ENCODE measurements around the gene CACNA1B.

Gene CACNA1B

DNA sequence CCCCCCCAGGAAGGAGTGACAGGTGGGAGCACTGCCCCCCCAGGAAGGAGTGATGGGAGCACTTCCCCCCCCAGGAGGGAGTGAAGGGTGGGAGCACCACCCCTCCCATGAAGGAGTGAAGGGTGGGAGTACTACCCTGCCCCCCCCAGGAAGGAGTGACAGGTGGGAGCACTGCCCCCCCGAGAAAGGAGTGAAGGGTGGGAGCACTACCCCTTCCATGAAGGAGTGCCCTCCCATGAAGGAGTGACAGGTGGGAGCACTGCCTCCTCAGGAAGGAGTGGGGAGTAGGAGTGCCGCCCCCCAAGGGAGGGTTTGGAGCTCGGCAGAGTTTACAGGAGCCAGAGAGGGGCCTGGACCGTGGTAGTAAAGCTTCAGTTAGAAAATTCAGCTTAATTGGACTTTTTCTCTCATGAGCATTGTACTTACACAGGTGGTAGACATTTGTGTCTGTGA, 100.7 kb downstream of the CACNA1B start:
- Histone ChIP-seq H3K4me3 (ENCODE audit: low read length) (no peak overlapping the region), H3K79me2 (ENCODE audit: low read length) (no peaks in the 10 kb centered on the region), H3K4me1 (ENCODE audit: low read length) (no peaks in the 10 kb centered on the region), H3K36me3 (replicated peaks; ENCODE audit: insufficient read depth, low read length) (no peaks in the 10 kb centered on the region), H3K9me3 (replicated peaks; ENCODE audit: insufficient read depth, low read length) (no peaks in the 10 kb centered on the region), H3K27ac (ENCODE audit: low read length) (no peak overlapping the region), H3K9ac (ENCODE audit: low read length) (no peak overlapping the region), H2AFZ (ENCODE audit: low read length) (no peak overlapping the region), H4K20me1 (ENCODE audit: insufficient read depth, low read length) (no peaks in the 10 kb centered on the region), H3K9me2 (replicated peaks; ENCODE audit: insufficient read depth, low read length) (no peaks in the 10 kb centered on the region), H3K27me3 (replicated peaks; ENCODE audit: insufficient read depth, low read length) (peaks cover 48% of the 10 kb centered on the region), H3F3A (ENCODE audit: insufficient read depth, low read length) (no peaks in the 10 kb centered on the region), H3K4me2 (ENCODE audit: low read depth, low read length) (no peak overlapping the region)
- TF ChIP-seq EZH2phosphoT487 (IDR thresholded peaks at IDR 0.05; ENCODE audit: low read length) (no peak), EZH2 (optimal IDR thresholded peaks at IDR 0.05; ENCODE audit: low read depth, low read length) (no peak)
- TF ChIP-seq, protein P1, sequence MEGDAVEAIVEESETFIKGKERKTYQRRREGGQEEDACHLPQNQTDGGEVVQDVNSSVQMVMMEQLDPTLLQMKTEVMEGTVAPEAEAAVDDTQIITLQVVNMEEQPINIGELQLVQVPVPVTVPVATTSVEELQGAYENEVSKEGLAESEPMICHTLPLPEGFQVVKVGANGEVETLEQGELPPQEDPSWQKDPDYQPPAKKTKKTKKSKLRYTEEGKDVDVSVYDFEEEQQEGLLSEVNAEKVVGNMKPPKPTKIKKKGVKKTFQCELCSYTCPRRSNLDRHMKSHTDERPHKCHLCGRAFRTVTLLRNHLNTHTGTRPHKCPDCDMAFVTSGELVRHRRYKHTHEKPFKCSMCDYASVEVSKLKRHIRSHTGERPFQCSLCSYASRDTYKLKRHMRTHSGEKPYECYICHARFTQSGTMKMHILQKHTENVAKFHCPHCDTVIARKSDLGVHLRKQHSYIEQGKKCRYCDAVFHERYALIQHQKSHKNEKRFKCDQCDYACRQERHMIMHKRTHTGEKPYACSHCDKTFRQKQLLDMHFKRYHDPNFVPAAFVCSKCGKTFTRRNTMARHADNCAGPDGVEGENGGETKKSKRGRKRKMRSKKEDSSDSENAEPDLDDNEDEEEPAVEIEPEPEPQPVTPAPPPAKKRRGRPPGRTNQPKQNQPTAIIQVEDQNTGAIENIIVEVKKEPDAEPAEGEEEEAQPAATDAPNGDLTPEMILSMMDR (IDR thresholded peaks at IDR 0.05; ENCODE audit: low read length), result no peak
- DNase-seq, result no peak

DNA sequence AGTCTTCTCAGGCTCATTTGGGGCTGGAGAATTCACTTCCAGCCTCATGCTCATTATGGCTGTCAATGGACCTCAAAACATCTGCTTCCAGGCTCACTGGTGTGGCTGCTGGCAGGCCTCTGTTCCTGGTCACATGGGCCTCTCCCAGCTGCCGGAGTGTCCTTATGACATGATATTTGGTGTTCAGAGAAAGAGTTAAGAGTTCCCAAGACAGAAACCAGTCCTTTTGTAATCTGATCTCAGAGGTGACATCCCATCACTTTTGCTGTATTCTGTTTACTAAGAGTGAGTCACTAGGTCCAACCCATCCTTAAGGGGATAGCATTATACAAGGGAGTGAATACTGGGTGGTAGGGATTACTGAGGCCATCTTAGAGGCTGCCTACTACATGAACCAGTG, 104.6 kb downstream of the CACNA1B start:
- H3K4me2 ChIP-seq (ENCODE audit: low read depth, low read length), result no peak overlapping the region
- no peak overlapping the region for H3K9ac ChIP-seq (ENCODE audit: low read length)
- no peak for DNase-seq
- H3K27ac ChIP-seq (ENCODE audit: low read length), result no peak overlapping the region
- no peaks in the 10 kb centered on the region for H3K36me3 ChIP-seq (replicated peaks; ENCODE audit: insufficient read depth, low read length)
- H3K79me2 ChIP-seq (ENCODE audit: low read length), result no peaks in the 10 kb centered on the region
- no peaks in the 10 kb centered on the region for H3K9me3 ChIP-seq (replicated peaks; ENCODE audit: insufficient read depth, low read length)
- no peaks in the 10 kb centered on the region for H3K9me2 ChIP-seq (replicated peaks; ENCODE audit: insufficient read depth, low read length)
- TF ChIP-seq EZH2phosphoT487 (IDR thresholded peaks at IDR 0.05; ENCODE audit: low read length), result no peak
- no peak for TF ChIP-seq EZH2 (optimal IDR thresholded peaks at IDR 0.05; ENCODE audit: low read depth, low read length)
- TF ChIP-seq, protein P1 (IDR thresholded peaks at IDR 0.05; ENCODE audit: low read length), result no peak
- no peaks in the 10 kb centered on the region for H4K20me1 ChIP-seq (ENCODE audit: insufficient read depth, low read length)
- H3K4me3 ChIP-seq (ENCODE audit: low read length), result no peak overlapping the region
- H3K27me3 ChIP-seq (replicated peaks; ENCODE audit: insufficient read depth, low read length), result peaks cover 74% of the 10 kb centered on the region
- H2AFZ ChIP-seq (ENCODE audit: low read length), result no peak overlapping the region
- no peaks in the 10 kb centered on the region for H3F3A ChIP-seq (ENCODE audit: insufficient read depth, low read length)
- no peaks in the 10 kb centered on the region for H3K4me1 ChIP-seq (ENCODE audit: low read length)

DNA sequence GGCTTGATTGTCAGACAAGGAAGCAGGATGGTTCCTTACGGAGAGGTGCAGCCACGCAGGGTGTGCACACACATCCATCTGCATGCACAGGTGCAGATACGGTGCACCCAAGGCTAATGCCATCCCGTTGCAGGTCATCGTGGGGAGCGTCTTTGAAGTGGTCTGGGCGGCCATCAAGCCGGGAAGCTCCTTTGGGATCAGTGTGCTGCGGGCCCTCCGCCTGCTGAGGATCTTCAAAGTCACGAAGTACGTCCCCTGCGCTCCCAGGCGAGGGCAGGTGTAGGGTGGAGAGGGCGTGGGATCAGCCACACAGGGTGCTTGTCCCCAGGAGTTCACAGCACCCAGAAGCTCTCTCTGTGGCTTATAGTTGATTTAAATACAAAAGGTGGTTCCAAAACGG, 106.4 kb downstream of the CACNA1B start:
- no peaks in the 10 kb centered on the region for H3K79me2 ChIP-seq (ENCODE audit: low read length)
- no peaks in the 10 kb centered on the region for H3K36me3 ChIP-seq (replicated peaks; ENCODE audit: insufficient read depth, low read length)

More for the DNA sequence above, 106.4 kb downstream of the CACNA1B start:
- Histone ChIP-seq H4K20me1 (ENCODE audit: insufficient read depth, low read length) (no peaks in the 10 kb centered on the region), H2AFZ (ENCODE audit: low read length) (no peak overlapping the region), H3K9me3 (replicated peaks; ENCODE audit: insufficient read depth, low read length) (no peaks in the 10 kb centered on the region), H3K27me3 (replicated peaks; ENCODE audit: insufficient read depth, low read length) (peaks cover 84% of the 10 kb centered on the region), H3K27ac (ENCODE audit: low read length) (no peak overlapping the region), H3K9ac (ENCODE audit: low read length) (no peak overlapping the region), H3K4me2 (ENCODE audit: low read depth, low read length) (no peak overlapping the region), H3K4me3 (ENCODE audit: low read length) (no peak overlapping the region), H3F3A (ENCODE audit: insufficient read depth, low read length) (no peaks in the 10 kb centered on the region), H3K9me2 (replicated peaks; ENCODE audit: insufficient read depth, low read length) (no peaks in the 10 kb centered on the region), H3K4me1 (ENCODE audit: low read length) (no peaks in the 10 kb centered on the region)
- no peak for DNase-seq
- TF ChIP-seq EZH2 (optimal IDR thresholded peaks at IDR 0.05; ENCODE audit: low read depth, low read length) (no peak), EZH2phosphoT487 (IDR thresholded peaks at IDR 0.05; ENCODE audit: low read length) (no peak)
- TF ChIP-seq, protein P1 (IDR thresholded peaks at IDR 0.05; ENCODE audit: low read length), result no peak
